Right renal cortex interstitium (tissue), 3 donors: ENCODE data around the gene RFESD. TPM values are rescaled to one million over a fixed set of nuclear protein-coding genes. Genes with fewer than 3 reads are reported as not detected.

Experiments used
- DNase-seq, 3 donors: peaks; one replicate each; pipeline ENCODE4 v3.0.0-alpha.2; 2013; ENCODE audit warnings: low read depth in 3 of 3, low spot score in 2 of 3
- polyA plus RNA-seq, 3 donors: library from polyadenylated mRNA; unstranded; fragments of 120-200 nt; gene quantifications; one replicate each; pipeline ENCODE4 v1.2.1, GENCODE V29; 2013; ENCODE audit not compliant: insufficient read length in 3 of 3

The RFESD gene
- polyA plus RNA-seq: 1 to 10 TPM; 5.4 to 6.9 (median 6.0) TPM

- DNase-seq: peak; percentile 74 to 91 (median 81)
Observed at GRCh38 chr5:95646569-95647431, at the start of gene RFESD. TSS of gene RFESD (plus strand) at chr5:95646777. CDS start at chr5:95652272, 5,495 bp downstream.

GRCh38 chr5:95599252-95599651, 47.3 kb upstream of the RFESD start:
- no peak for DNase-seq

DNA sequence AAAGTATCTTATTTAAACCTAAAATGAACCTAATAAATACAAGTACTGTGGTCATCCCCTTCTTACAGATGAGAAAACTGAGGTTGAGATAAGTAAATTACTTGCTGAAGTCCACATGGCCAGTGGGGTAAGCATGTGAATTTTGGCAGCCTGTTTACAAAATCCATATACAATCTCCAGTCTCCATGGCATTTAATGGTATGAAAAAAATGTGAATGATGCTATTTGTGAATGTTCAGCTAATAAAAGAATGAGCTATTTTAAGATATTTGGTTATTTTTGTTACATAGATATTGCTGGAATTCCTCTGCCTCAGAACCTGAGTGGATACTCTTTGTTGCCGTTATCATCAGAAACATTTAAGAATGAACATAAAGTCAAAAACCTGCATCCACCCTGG, 46.0 kb upstream of the RFESD start:
- DNase-seq: no peak

- DNase-seq: no peak
Observed at GRCh38 chr5:95605786-95606185, 40.8 kb upstream of the RFESD start.

DNA sequence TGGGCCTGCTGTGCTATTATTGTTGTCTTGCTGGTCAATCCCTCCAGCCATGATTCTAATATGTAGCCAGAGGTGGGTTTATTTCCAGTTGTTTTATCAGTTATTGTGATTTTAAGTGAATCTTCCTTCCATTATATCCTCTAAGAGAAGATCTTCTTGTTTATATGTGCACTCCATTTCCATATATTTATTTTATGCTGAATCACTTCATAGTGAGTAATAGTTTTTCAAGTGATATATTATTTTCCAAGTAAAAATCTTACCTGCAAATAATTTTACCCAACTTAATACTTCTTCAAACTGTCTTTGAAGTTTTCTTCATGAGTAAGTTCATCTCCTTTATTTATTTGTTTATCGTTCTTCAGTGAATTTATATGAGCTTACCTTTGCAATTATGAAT, 40.2 kb upstream of the RFESD start:
- DNase-seq: no peak

DNA sequence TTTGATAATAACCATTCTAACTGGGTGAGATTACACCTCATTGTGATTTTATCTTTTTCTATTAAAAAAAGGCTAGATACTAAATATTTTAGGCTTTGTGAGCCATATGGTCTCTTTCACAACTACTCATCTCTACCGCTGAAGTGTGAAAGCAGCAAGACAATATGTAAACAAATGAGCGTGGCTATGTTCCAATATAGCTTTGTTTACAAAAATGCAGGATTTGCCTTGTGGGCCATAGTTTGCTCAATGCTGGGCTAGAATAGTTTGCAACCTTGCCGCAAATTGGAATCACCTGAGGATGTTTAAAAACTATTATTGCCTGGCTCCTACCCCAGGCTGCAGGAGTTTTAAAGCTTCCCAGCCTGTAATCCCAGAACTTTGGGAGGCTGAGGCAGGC, 36.9 kb upstream of the RFESD start:
- DNase-seq: no peak

DNA sequence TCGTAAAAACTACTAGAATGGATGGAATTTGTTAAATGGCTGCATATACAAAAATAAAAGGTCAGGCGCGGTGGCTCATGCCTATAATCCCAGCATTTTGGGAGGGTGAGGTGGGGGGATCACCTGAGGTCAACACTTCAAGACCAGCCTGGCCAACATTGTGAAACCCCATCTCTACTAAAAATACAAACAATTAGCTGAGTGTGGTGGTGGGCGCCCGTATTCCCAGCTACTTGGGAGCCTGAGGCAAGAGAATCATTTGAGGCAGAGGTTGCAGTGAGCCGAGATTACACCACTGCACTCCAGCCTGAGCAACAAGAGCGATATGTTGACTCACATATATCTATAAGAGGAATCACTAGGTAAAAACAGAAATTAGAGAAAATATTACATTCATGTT, 36.0 kb upstream of the RFESD start:
- DNase-seq: no peak

GRCh38 chr5:95611396-95611795, 35.2 kb upstream of the RFESD start:
- no peak for DNase-seq

DNA sequence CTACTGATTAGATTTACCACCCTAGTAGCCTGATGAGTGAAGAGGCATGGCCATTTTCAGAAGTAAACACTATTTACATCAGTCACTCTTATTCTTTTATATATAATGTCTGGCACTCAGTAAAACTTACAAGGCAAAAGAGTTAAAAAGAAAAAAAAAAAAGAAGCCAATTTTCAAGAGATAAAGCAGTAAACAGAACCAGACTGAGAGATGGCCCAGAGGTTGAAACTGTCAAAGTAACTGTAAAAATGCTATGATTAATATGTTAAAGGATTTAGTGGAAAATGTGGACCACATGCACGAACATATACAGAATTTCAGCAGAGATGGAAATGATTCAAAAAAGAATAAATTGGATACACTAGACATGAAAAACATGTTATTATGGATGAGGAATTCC, 33.1 kb upstream of the RFESD start:
- DNase-seq: no peak

- no peak for DNase-seq
Observed at GRCh38 chr5:95615164-95615467, 31.5 kb upstream of the RFESD start.

GRCh38 chr5:95617057-95617456, 29.5 kb upstream of the RFESD start:
- DNase-seq: no peak

- no peak for DNase-seq
Observed at GRCh38 chr5:95619096-95619495, 27.5 kb upstream of the RFESD start.

GRCh38 chr5:95619514-95620029, 27.0 kb upstream of the RFESD start:
- DNase-seq: no peak

- no peak for DNase-seq
Observed at GRCh38 chr5:95620030-95620869, 26.3 kb upstream of the RFESD start, which contains the start of gene GPR150. TSS of gene GPR150 (plus strand) at chr5:95620087. CDS start at chr5:95620276, 189 bp downstream.

GRCh38 chr5:95620870-95621838, 25.4 kb upstream of the RFESD start:
- no peak for DNase-seq

GRCh38 chr5:95621839-95622629, 24.5 kb upstream of the RFESD start:
- no peak for DNase-seq

- DNase-seq: no peak
Observed at GRCh38 chr5:95623706-95624105, 22.9 kb upstream of the RFESD start.

DNA sequence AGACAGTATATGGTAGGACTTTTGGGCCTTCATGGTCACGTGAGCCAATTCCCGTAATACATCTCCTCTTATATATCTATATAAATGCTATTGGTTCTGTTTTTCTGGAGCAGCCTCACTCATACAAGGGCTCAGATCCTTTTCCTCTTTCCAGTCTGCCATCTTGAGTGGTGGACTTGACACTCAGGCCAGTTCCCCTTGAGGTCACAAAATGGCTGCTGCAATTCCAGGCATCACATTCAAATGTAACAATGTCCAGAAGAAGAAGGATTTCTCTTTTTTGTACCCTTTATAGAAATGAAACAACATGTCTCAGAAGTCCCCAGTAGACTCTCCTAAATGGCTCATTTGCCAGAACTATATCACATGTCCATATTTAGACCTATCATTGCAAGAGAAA, 22.2 kb upstream of the RFESD start:
- DNase-seq: no peak

GRCh38 chr5:95626701-95627100, 19.9 kb upstream of the RFESD start:
- no peak for DNase-seq
